K562 (cell line): ENCODE data around the gene GLUL. TPM values are rescaled to one million over a fixed set of nuclear protein-coding genes. Genes with fewer than 3 reads are reported as not detected.

Source experiments
- C11orf30 ChIP-seq: fragments of 450-650 bp; IDR thresholded peaks from 2 replicates; pipeline ENCODE4 v1.6.1; 2016; ENCODE audit warnings: low read depth, mild to moderate bottlenecking
- HBP1 ChIP-seq: fragments of 450-650 bp; formaldehyde crosslinking; IDR thresholded peaks from 2 replicates; pipeline ENCODE4 v1.4.0; 2022; ENCODE audit warnings: missing genetic modification characterization
- KDM5B ChIP-seq: fragments of 200-600 bp; sonication (generic); IDR thresholded peaks from 2 replicates; pipeline ENCODE4 v1.6.1; 2012; ENCODE audit warnings: low read depth, mild to moderate bottlenecking, moderate library complexity, low read length, control low read depth, inconsistent platforms; ENCODE audit not compliant: insufficient replicate concordance
- RBM15 ChIP-seq: fragments of 200-400 bp; formaldehyde crosslinking; IDR thresholded peaks from 2 replicates; pipeline ENCODE4 v1.6.1; 2018; ENCODE audit warnings: mild to moderate bottlenecking, low read length, moderate library complexity; ENCODE audit not compliant: insufficient read depth
- ZBTB34 ChIP-seq: fragments of 250-450 bp; sonication (Bioruptor Pico); IDR thresholded peaks from 2 replicates; pipeline ENCODE4 v1.8.0; 2021; ENCODE audit warnings: mild to moderate bottlenecking, moderate library complexity
- ZBTB8A ChIP-seq: fragments of 450-650 bp; IDR thresholded peaks from 2 replicates; pipeline ENCODE4 v1.6.1; 2018; ENCODE audit warnings: mild to moderate bottlenecking, moderate library complexity; ENCODE audit not compliant: partially characterized antibody
- polyA plus RNA-seq, 8 experiments: library from polyadenylated mRNA; depleted of rRNA in 4 of 8; stranded (reverse) in 5 of 8; unstranded in 3 of 8; fragments of >200 nt; fragmentation: Nextera tagmentation in 2 of 8; fragmentation: Illumina TruSeq in 1 of 8; extraction: Ambion mirVana in 2 of 8; extraction: Trizol in 1 of 8; gene quantifications; 2 replicates each; pipeline versions ENCODE4 v1.2.1 to v1.2.3, GENCODE V29; 2011 to 2014; ENCODE audit warnings: inconsistent platforms in 1 of 8, missing spikeins in 1 of 8
- total RNA-seq, 7 experiments: library from RNA; depleted of rRNA in 6 of 7; stranded (reverse); fragments of >200 nt in 6 of 7; fragmentation: Illumina TruSeq in 2 of 7; extraction: Trizol in 2 of 7; gene quantifications; 2 replicates each; pipeline versions ENCODE4 v1.2.1 to v1.2.3, GENCODE V29; 2011 to 2021; ENCODE audit warnings: low replicate concordance in 1 of 7
- TF ChIP-seq, protein P1 (sequence below): sonication (generic); formaldehyde crosslinking; IDR thresholded peaks from 2 replicates; pipeline ENCODE4 v1.8.0; 2023; ENCODE audit warnings: missing genetic modification reagents, mild to moderate bottlenecking, borderline replicate concordance
- TF ChIP-seq, protein P2 (sequence below), 2 experiments: fragments of 450-650 bp; IDR thresholded peaks; 2 replicates each; pipeline ENCODE4 v1.6.1; 2016; ENCODE audit warnings: mild to moderate bottlenecking in 2 of 2, borderline replicate concordance in 1 of 2, low read depth in 1 of 2, moderate library complexity in 1 of 2

Gene GLUL
- total and polyA plus RNA-seq, 9 of the 15 experiments (the other 6 are each of a cell fraction or from before 2014, with no cell fraction given): 1,088 to 4,222 (median 1,338) TPM

- TF ChIP-seq, protein P1, sequence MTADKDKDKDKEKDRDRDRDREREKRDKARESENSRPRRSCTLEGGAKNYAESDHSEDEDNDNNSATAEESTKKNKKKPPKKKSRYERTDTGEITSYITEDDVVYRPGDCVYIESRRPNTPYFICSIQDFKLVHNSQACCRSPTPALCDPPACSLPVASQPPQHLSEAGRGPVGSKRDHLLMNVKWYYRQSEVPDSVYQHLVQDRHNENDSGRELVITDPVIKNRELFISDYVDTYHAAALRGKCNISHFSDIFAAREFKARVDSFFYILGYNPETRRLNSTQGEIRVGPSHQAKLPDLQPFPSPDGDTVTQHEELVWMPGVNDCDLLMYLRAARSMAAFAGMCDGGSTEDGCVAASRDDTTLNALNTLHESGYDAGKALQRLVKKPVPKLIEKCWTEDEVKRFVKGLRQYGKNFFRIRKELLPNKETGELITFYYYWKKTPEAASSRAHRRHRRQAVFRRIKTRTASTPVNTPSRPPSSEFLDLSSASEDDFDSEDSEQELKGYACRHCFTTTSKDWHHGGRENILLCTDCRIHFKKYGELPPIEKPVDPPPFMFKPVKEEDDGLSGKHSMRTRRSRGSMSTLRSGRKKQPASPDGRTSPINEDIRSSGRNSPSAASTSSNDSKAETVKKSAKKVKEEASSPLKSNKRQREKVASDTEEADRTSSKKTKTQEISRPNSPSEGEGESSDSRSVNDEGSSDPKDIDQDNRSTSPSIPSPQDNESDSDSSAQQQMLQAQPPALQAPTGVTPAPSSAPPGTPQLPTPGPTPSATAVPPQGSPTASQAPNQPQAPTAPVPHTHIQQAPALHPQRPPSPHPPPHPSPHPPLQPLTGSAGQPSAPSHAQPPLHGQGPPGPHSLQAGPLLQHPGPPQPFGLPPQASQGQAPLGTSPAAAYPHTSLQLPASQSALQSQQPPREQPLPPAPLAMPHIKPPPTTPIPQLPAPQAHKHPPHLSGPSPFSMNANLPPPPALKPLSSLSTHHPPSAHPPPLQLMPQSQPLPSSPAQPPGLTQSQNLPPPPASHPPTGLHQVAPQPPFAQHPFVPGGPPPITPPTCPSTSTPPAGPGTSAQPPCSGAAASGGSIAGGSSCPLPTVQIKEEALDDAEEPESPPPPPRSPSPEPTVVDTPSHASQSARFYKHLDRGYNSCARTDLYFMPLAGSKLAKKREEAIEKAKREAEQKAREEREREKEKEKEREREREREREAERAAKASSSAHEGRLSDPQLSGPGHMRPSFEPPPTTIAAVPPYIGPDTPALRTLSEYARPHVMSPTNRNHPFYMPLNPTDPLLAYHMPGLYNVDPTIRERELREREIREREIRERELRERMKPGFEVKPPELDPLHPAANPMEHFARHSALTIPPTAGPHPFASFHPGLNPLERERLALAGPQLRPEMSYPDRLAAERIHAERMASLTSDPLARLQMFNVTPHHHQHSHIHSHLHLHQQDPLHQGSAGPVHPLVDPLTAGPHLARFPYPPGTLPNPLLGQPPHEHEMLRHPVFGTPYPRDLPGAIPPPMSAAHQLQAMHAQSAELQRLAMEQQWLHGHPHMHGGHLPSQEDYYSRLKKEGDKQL (CRISPR knock-in tag): no peak
- TF ChIP-seq KDM5B: no peak
- no peak for TF ChIP-seq ZBTB34 (CRISPR knock-in tag)
- TF ChIP-seq ZBTB8A: no peak
- no peak for TF ChIP-seq RBM15
- TF ChIP-seq C11orf30: no peak
- peak; percentile 36; the same call in 1 of the 2 replicates for TF ChIP-seq HBP1 (CRISPR knock-in tag)
- TF ChIP-seq, protein P2, sequence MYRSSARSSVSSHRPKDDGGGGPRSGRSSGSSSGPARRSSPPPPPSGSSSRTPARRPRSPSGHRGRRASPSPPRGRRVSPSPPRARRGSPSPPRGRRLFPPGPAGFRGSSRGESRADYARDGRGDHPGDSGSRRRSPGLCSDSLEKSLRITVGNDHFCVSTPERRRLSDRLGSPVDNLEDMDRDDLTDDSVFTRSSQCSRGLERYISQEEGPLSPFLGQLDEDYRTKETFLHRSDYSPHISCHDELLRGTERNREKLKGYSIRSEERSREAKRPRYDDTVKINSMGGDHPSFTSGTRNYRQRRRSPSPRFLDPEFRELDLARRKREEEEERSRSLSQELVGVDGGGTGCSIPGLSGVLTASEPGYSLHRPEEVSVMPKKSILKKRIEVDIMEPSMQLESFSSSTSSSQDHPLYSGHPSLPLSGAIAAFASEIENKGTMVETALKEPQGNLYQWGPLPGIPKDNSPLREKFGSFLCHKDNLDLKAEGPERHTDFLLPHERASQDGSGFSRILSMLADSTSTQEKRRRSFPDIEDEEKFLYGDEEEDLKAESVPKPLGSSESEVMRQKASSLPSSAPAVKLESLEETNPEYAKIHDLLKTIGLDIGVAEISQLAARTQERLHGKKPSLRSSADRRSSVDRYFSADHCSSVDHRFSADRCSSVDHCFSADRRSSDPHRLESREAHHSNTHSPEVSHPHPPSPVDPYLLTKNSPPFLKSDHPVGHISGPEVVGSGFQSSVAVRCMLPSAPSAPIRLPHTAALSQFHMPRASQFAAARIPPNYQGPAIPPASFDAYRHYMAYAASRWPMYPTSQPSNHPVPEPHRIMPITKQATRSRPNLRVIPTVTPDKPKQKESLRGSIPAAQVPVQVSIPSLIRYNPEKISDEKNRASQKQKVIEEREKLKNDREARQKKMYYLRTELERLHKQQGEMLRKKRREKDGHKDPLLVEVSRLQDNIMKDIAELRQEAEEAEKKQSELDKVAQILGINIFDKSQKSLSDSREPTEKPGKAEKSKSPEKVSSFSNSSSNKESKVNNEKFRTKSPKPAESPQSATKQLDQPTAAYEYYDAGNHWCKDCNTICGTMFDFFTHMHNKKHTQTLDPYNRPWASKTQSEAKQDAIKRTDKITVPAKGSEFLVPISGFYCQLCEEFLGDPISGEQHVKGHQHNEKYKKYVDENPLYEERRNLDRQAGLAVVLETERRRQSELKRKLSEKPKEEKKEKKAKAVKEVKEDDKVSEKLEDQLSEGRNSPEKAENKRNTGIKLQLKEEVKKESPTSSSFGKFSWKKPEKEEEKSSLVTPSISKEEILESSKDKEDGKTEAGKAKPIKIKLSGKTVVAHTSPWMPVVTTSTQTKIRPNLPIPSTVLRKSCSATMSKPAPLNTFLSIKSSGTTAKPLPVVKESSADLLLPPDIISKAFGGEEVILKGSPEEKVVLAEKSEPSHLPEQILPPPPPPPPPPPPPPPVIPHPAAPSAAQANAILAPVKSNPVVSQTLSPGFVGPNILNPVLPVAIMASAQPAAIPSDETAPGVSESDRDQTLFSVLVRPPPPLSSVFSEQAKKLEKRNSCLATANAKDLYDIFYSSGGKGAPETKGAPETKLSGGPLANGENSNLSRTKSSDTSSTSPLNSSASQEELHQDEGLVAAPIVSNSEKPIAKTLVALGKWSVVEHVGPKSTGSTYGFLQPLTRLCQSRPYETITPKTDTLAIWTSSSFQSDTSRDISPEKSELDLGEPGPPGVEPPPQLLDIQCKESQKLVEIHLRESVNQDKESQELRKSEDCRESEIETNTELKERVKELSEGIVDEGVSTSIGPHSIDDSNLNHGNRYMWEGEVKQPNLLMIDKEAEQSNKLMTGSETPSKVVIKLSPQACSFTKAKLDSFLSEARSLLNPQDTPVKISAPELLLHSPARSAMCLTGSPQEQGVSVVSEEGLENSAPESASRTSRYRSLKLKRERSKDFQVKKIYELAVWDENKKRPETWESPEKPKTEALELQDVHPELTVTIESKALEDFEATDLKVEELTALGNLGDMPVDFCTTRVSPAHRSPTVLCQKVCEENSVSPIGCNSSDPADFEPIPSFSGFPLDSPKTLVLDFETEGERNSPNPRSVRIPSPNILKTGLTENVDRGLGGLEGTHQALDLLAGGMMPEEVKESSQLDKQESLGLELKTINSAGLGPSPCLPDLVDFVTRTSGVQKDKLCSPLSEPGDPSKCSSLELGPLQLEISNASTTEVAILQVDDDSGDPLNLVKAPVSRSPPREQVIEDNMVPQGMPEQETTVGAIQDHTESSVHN (IDR thresholded peaks at IDR 0.05; ENCODE audit: borderline replicate concordance in 1 of 2, low read depth in 1 of 2): peak in 1 of 2 experiments; percentile 54; a peak in 1 of 4 replicates
Observed at GRCh38 chr1:182337736-182338571, 53.6 kb downstream of the GLUL start (continued).
